K562 (cell line): ENCODE measurements around the gene CHAF1A. TPM values are rescaled to one million over a fixed set of nuclear protein-coding genes. Genes with fewer than 3 reads are reported as not detected.
A peak's percentile ranks its signal among the peaks of the same experiment; 100 is the strongest.

Experiments used
- ATAC-seq: fragments of 200-7000 bp; cut with Tn5 transposase; 3 replicates; pipeline ENCODE4 v1.9.1; 2020; ENCODE audit warnings: moderate library complexity
- BruUV-seq: library from RNA; stranded (reverse); fragments of 400-500 nt; replicated peaks from 2 replicates; lab custom pipeline; 2021; lab: Mats Ljungman, UMichigan
- CTCF ChIA-PET: fragments of 300-600 bp; formaldehyde crosslinking; extraction: SDS; loops from one replicate; lab custom pipeline; 2021; ENCODE audit warnings: low intra/inter-chr PET ratio; lab: Yijun Ruan, JAX
- POLR2A ChIA-PET: fragments of 300-600, 350-650 bp; sonication (Branson Sonifier 250); formaldehyde crosslinking; extraction: SDS; loops from one replicate; lab custom pipeline; 2021; ENCODE audit warnings: antibody characterized with exemption, inconsistent platforms; lab: Yijun Ruan, JAX
- DNase-seq, 4 experiments: peaks; one replicate each; pipeline versions ENCODE4 v3.0.0 to v3.0.0-alpha.2; 2011 to 2018; ENCODE audit warnings: low spot score in 3 of 4, mixed read lengths in 3 of 4; ENCODE audit errors: extremely low read depth in 1 of 4
- FAIRE-seq: peaks from 2 replicates; lab custom pipeline; 2011; peaks lifted over from hg19 to GRCh38; lab: Jason Lieb, UNC
- H2AFZ ChIP-seq: 2 replicates; pipeline ENCODE4 v1.6.0; 2011; ENCODE audit warnings: low read depth, low read length, control low read depth, inconsistent platforms
- H3K27ac ChIP-seq: fragments of 200-600 bp; 3 replicates; pipeline ENCODE4 v1.8.0; 2011; ENCODE audit warnings: low read depth, mild to moderate bottlenecking, control low read depth, inconsistent platforms, low read length, moderate library complexity, mixed read lengths; ENCODE audit errors: extremely low read depth
- H3K27me3 ChIP-seq, 2 experiments: fragments of 300-600 bp in 1 of 2; 2 replicates in 1 of 2; 3 replicates in 1 of 2; pipeline versions ENCODE4 v1.6.0 to v1.8.0; 2011; ENCODE audit warnings: inconsistent platforms in 2 of 2, low read length in 2 of 2, mild to moderate bottlenecking in 1 of 2, mixed read lengths in 1 of 2, moderate library complexity in 1 of 2; ENCODE audit not compliant: control insufficient read depth in 2 of 2, insufficient read depth in 2 of 2
- H3K36me3 ChIP-seq: fragments of 300-600 bp; 3 replicates; pipeline ENCODE4 v1.8.0; 2011; ENCODE audit warnings: mild to moderate bottlenecking, low read length, inconsistent platforms; ENCODE audit not compliant: control insufficient read depth, insufficient read depth
- H3K4me1 ChIP-seq, 2 experiments: fragments of 200-600 bp in 1 of 2; replicated peaks in 1 of 2; 2 replicates in 1 of 2; 3 replicates in 1 of 2; pipeline versions ENCODE4 v1.5.1 to v1.8.0; 2011; ENCODE audit warnings: inconsistent platforms in 2 of 2, low read length in 2 of 2, mild to moderate bottlenecking in 1 of 2, mixed read lengths in 1 of 2, moderate library complexity in 1 of 2; ENCODE audit not compliant: control insufficient read depth in 2 of 2, insufficient read depth in 2 of 2
- H3K4me2 ChIP-seq: 2 replicates; pipeline ENCODE4 v1.6.1; 2011; ENCODE audit warnings: low read length, control low read depth, inconsistent platforms, mixed read lengths; ENCODE audit not compliant: insufficient read depth
- H3K4me3 ChIP-seq: fragments of 200-600 bp; sonication (generic), shearing (Covaris generic); 2 replicates; pipeline ENCODE4 v1.5.1; 2016; ENCODE audit warnings: control low read depth, inconsistent platforms
- H3K79me2 ChIP-seq: fragments of 200-600 bp; 3 replicates; pipeline ENCODE4 v1.8.0; 2011; ENCODE audit warnings: low read length, inconsistent platforms; ENCODE audit not compliant: control insufficient read depth, insufficient read depth
- H3K9ac ChIP-seq, 2 experiments: 2 replicates each; pipeline versions ENCODE4 v1.6.0 to v1.6.1; 2011; ENCODE audit warnings: low read depth in 2 of 2, low read length in 2 of 2, control low read depth in 1 of 2, inconsistent platforms in 1 of 2, mild to moderate bottlenecking in 1 of 2, mixed read lengths in 1 of 2; ENCODE audit not compliant: insufficient read depth in 1 of 2
- H3K9me1 ChIP-seq: one replicate; pipeline ENCODE4 v1.6.0; 2011; ENCODE audit warnings: inconsistent platforms, mild to moderate bottlenecking, low read length, moderate library complexity; ENCODE audit not compliant: control insufficient read depth, insufficient read depth
- H3K9me3 ChIP-seq: replicated peaks from 2 replicates; pipeline ENCODE4 v1.5.1; 2011; ENCODE audit warnings: low read depth, low read length, inconsistent platforms; ENCODE audit not compliant: control insufficient read depth, insufficient read depth
- H4K20me1 ChIP-seq: replicated peaks from 2 replicates; pipeline ENCODE4 v1.6.1; 2011; ENCODE audit warnings: low read length, inconsistent platforms, mixed read lengths; ENCODE audit not compliant: control insufficient read depth, insufficient read depth
- CBX3 ChIP-seq, 2 experiments: IDR thresholded peaks; 1 replicate in 1 of 2; 2 replicates in 1 of 2; pipeline ENCODE4 v1.6.1; 2012; ENCODE audit warnings: inconsistent platforms in 2 of 2, low read length in 2 of 2, borderline replicate concordance in 1 of 2, control low read depth in 1 of 2
- CCNT2 ChIP-seq: IDR thresholded peaks from 2 replicates; pipeline ENCODE4 v1.6.1; 2011; ENCODE audit warnings: borderline replicate concordance, low read depth, mild to moderate bottlenecking, moderate library complexity, mixed read lengths, low read length; ENCODE audit not compliant: insufficient read length; ENCODE audit errors: extremely low read depth
- FOXJ3 ChIP-seq: sonication (generic); formaldehyde crosslinking; IDR thresholded peaks from 2 replicates; pipeline ENCODE4 v1.4.0; 2020; ENCODE audit warnings: mild to moderate bottlenecking, missing genetic modification reagents
- HSF4 ChIP-seq: fragments of 250-450 bp; sonication (Bioruptor Pico); IDR thresholded peaks from 2 replicates; pipeline ENCODE4 v2.1.2; 2022; ENCODE audit warnings: mild to moderate bottlenecking, moderate library complexity, borderline replicate concordance
- KLF16 ChIP-seq: IDR thresholded peaks from 2 replicates; pipeline ENCODE4 v1.6.1; 2016; ENCODE audit warnings: antibody characterized with exemption
- POLR2G ChIP-seq: fragments of 200-400 bp; formaldehyde crosslinking; IDR thresholded peaks from 2 replicates; pipeline ENCODE4 v1.6.1; 2017; ENCODE audit warnings: low read depth, mild to moderate bottlenecking, antibody characterized with exemption, low read length, moderate library complexity
- RBBP5 ChIP-seq: fragments of 200-600 bp; sonication (generic); IDR thresholded peaks from 2 replicates; pipeline ENCODE4 v1.6.1; 2012; ENCODE audit warnings: borderline replicate concordance, mild to moderate bottlenecking, low read length, control low read depth, inconsistent platforms; ENCODE audit not compliant: insufficient read depth, poor library complexity, severe bottlenecking
- RBFOX2 ChIP-seq: fragments of 200-400 bp; formaldehyde crosslinking; IDR thresholded peaks from 2 replicates; pipeline ENCODE4 v1.6.1; 2017; ENCODE audit warnings: low read depth, mild to moderate bottlenecking, low read length, moderate library complexity
- SIN3A ChIP-seq, 2 experiments: fragments of 150-350 bp in 1 of 2; IDR thresholded peaks; 2 replicates each; pipeline ENCODE4 v1.6.1; 2011 to 2016; ENCODE audit warnings: borderline replicate concordance in 2 of 2, low read depth in 2 of 2, low read length in 2 of 2, mild to moderate bottlenecking in 2 of 2, moderate library complexity in 2 of 2; ENCODE audit not compliant: control insufficient read depth in 1 of 2
- TAL1 ChIP-seq: fragments of 450-650 bp; IDR thresholded peaks from 2 replicates; pipeline ENCODE4 v1.6.1; 2016; ENCODE audit warnings: mild to moderate bottlenecking
- TARDBP ChIP-seq: fragments of 450-650 bp; IDR thresholded peaks from 2 replicates; pipeline ENCODE4 v1.6.1; 2016
- ZNF146 ChIP-seq: IDR thresholded peaks from one replicate; pipeline ENCODE4 v1.6.1; 2018; ENCODE audit warnings: missing compliant biosample characterization; ENCODE audit not compliant: unreplicated experiment
- ZNF239 ChIP-seq: fragments of 250-450 bp; sonication (Bioruptor Pico); IDR thresholded peaks from 2 replicates; pipeline ENCODE4 v1.4.0; 2020; ENCODE audit warnings: mild to moderate bottlenecking
- ZNF3 ChIP-seq: fragments of 250-450 bp; sonication (Bioruptor Pico); IDR thresholded peaks from 2 replicates; pipeline ENCODE4 v1.5.0; 2021; ENCODE audit warnings: mild to moderate bottlenecking, moderate library complexity
- ZNF668 ChIP-seq: fragments of 250-450 bp; sonication (Bioruptor Pico); IDR thresholded peaks from 2 replicates; pipeline ENCODE4 v1.8.0; 2022; ENCODE audit warnings: mild to moderate bottlenecking, inconsistent platforms
- ZNF79 ChIP-seq: fragments of 250-450 bp; sonication (Bioruptor Pico); IDR thresholded peaks from 2 replicates; pipeline ENCODE4 v1.4.0; 2020; ENCODE audit warnings: low read depth, mild to moderate bottlenecking, moderate library complexity
- WGBS: fragments of 100-300 bp; shearing (Covaris generic); methylation state at CpG from one replicate; pipeline ENCODE4 v1.1.6; 2016; ENCODE audit warnings: low coverage, mixed read lengths; ENCODE audit not compliant: insufficient coverage; ENCODE audit errors: missing lambda C conversion rate; 5-methylcytosine and 5-hydroxymethylcytosine counted together
- in situ Hi-C: fragments of 300-500 bp; cut with MboI; formaldehyde crosslinking; loops from 4 replicates; pipeline ENCODE4 v1.15.0; 2018; ENCODE audit warnings: inconsistent platforms, mixed read lengths
- intact Hi-C: fragments of 100-400 bp; cut with micrococcal nuclease; formaldehyde crosslinking; loops from 2 replicates; pipeline ENCODE4 v1.14.2; 2022
- polyA plus RNA-seq, 8 experiments: library from polyadenylated mRNA; depleted of rRNA in 4 of 8; stranded (reverse) in 5 of 8; unstranded in 3 of 8; fragments of >200 nt; fragmentation: Nextera tagmentation in 2 of 8; fragmentation: Illumina TruSeq in 1 of 8; extraction: Ambion mirVana in 2 of 8; extraction: Trizol in 1 of 8; gene quantifications; 2 replicates each; pipeline versions ENCODE4 v1.2.1 to v1.2.3, GENCODE V29; 2011 to 2014; ENCODE audit warnings: inconsistent platforms in 1 of 8, missing spikeins in 1 of 8
- total RNA-seq, 7 experiments: library from RNA; depleted of rRNA in 6 of 7; stranded (reverse); fragments of >200 nt in 6 of 7; fragmentation: Illumina TruSeq in 2 of 7; extraction: Trizol in 2 of 7; gene quantifications; 2 replicates each; pipeline versions ENCODE4 v1.2.1 to v1.2.3, GENCODE V29; 2011 to 2021; ENCODE audit warnings: low replicate concordance in 1 of 7
- TF ChIP-seq, protein P1 (sequence below): fragments of 450-650 bp; IDR thresholded peaks from 2 replicates; pipeline ENCODE4 v1.7.1; 2018; ENCODE audit warnings: mild to moderate bottlenecking, low read depth; ENCODE audit not compliant: partially characterized antibody
- TF ChIP-seq, protein P2 (sequence below): IDR thresholded peaks from 3 replicates; pipeline ENCODE4 v1.6.1; 2011; ENCODE audit warnings: borderline replicate concordance, mild to moderate bottlenecking; ENCODE audit not compliant: insufficient read length, insufficient read depth

CHAF1A gene
- total and polyA plus RNA-seq, 9 of the 15 experiments (the other 6 are each of a cell fraction or from before 2014, with no cell fraction given): 1.6 to 86.9 (median 45.2) TPM

DNA sequence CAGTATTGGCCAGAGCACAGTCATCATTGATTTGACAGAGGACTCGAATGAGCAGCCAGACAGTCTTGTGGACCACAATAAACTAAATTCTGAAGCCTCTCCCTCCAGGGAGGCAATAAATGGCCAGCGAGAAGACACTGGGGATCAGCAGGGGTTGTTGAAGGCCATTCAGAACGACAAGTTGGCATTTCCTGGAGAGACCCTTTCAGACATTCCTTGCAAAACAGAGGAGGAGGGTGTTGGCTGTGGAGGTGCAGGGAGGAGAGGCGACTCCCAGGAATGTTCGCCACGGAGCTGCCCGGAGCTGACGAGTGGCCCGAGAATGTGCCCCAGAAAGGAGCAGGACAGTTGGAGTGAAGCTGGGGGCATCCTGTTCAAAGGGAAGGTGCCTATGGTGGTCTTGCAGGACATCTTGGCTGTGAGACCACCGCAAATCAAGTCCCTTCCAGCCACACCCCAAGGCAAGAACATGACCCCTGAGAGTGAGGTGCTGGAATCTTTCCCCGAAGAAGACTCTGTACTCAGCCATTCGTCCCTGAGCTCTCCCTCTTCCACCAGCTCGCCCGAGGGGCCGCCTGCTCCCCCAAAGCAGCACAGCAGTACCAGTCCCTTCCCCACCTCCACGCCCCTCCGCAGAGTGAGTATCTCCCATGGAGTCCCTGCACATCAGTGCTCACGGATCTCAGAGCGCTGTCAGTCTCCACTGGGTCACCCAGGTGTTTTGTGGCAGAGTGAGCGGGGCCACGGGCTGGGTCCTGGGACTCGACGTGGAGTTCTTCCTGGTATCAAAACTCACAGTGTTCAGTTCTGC is 6.9 kb downstream of the CHAF1A start:
- ChIA-PET POLR2A (interaction anchor here (0.6 to 1.5 kb wide), 3 partner anchors 10 to 375 kb away, joined by 3 to 6 read pairs (median 6); no protein-coding TSS in a partner anchor), CTCF (no interaction called here)
- WGBS: 94% methylated on average over 23 of the region's 23 CpGs
- FAIRE-seq: no peak
- H3K9me1 ChIP-seq: no peaks in the 10 kb centered on the region
- peaks cover 0 to 11% of the 10 kb centered on the region in 2 experiments; a peak in 2 of 5 replicates for H3K4me1 ChIP-seq
- intact Hi-C loops (no loop called here), in situ Hi-C loops (no loop called here)
- H3K27me3 ChIP-seq: no peaks in the 10 kb centered on the region
- TF ChIP-seq TARDBP: no peak
- no peak for TF ChIP-seq RBBP5
- no peak for TF ChIP-seq SIN3A (IDR thresholded peaks at IDR 0.05; ENCODE audit: borderline replicate concordance in 2 of 2, control insufficient read depth in 1 of 2, low read depth in 2 of 2, low read length in 2 of 2)
- no peak for TF ChIP-seq ZNF3 (CRISPR knock-in tag)
- TF ChIP-seq, protein P1, sequence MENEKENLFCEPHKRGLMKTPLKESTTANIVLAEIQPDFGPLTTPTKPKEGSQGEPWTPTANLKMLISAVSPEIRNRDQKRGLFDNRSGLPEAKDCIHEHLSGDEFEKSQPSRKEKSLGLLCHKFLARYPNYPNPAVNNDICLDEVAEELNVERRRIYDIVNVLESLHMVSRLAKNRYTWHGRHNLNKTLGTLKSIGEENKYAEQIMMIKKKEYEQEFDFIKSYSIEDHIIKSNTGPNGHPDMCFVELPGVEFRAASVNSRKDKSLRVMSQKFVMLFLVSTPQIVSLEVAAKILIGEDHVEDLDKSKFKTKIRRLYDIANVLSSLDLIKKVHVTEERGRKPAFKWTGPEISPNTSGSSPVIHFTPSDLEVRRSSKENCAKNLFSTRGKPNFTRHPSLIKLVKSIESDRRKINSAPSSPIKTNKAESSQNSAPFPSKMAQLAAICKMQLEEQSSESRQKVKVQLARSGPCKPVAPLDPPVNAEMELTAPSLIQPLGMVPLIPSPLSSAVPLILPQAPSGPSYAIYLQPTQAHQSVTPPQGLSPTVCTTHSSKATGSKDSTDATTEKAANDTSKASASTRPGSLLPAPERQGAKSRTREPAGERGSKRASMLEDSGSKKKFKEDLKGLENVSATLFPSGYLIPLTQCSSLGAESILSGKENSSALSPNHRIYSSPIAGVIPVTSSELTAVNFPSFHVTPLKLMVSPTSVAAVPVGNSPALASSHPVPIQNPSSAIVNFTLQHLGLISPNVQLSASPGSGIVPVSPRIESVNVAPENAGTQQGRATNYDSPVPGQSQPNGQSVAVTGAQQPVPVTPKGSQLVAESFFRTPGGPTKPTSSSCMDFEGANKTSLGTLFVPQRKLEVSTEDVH: no peak
- TF ChIP-seq ZNF146 (CRISPR knock-in tag): no peak
- TF ChIP-seq FOXJ3 (CRISPR knock-in tag): no peak
- no peak for TF ChIP-seq CBX3 (IDR thresholded peaks at IDR 0.05; ENCODE audit: borderline replicate concordance in 1 of 2, low read length in 2 of 2)
- TF ChIP-seq, protein P2, sequence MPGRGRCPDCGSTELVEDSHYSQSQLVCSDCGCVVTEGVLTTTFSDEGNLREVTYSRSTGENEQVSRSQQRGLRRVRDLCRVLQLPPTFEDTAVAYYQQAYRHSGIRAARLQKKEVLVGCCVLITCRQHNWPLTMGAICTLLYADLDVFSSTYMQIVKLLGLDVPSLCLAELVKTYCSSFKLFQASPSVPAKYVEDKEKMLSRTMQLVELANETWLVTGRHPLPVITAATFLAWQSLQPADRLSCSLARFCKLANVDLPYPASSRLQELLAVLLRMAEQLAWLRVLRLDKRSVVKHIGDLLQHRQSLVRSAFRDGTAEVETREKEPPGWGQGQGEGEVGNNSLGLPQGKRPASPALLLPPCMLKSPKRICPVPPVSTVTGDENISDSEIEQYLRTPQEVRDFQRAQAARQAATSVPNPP: no peak
- no peak for TF ChIP-seq TAL1
- no peak for TF ChIP-seq ZNF79 (CRISPR knock-in tag)
- no peak for TF ChIP-seq HSF4 (CRISPR knock-in tag)
- TF ChIP-seq RBFOX2: peak; percentile 51; the same call in 1 of the 2 replicates
- no peak for TF ChIP-seq CCNT2
- TF ChIP-seq POLR2G: peak; percentile 40
- no peak for TF ChIP-seq ZNF239 (CRISPR knock-in tag)
- no peak for TF ChIP-seq KLF16
- TF ChIP-seq ZNF668 (CRISPR knock-in tag): no peak
- H3K4me2 ChIP-seq: no peak overlapping the region
- peaks cover 92% of the 10 kb centered on the region for H3K36me3 ChIP-seq
- H3K9ac ChIP-seq: 0 out of 4 replicates have a peak overlapping the region, but pooled peaks of 1 of the 2 experiments have one; percentile 48
- no peak overlapping the region for H3K27ac ChIP-seq
- peaks cover 94% of the 10 kb centered on the region for H3K79me2 ChIP-seq
- no peaks in the 10 kb centered on the region for H3K9me3 ChIP-seq
- no peak overlapping the region for H3K4me3 ChIP-seq
- BruUV-seq: TSS peak; percentile 28
- peaks cover 29% of the 10 kb centered on the region for H4K20me1 ChIP-seq
- H2AFZ ChIP-seq: no peak overlapping the region
- no peak for DNase-seq
- ATAC-seq: no peak
